Liver (tissue), 3 donors: Measurements from ENCODE around the gene MDM2.
"Not testable (repeated sequence)": the region's sequence is repeated elsewhere in the genome, so short reads cannot be mapped to it uniquely, and the experiment has no call there.

Source experiments
- CTCF ChIP-seq: fragments of 150-350 bp; IDR thresholded peaks from 2 replicates; pipeline ENCODE4 v1.5.1; 2017; ENCODE audit warnings: improper control_type of control experiment, low read depth, low read length; ENCODE audit not compliant: missing input control
- JUND ChIP-seq, 2 donors: IDR thresholded peaks; 2 replicates each; pipeline ENCODE4 v1.6.1; 2016; ENCODE audit warnings: antibody characterized with exemption in 2 of 2
- MAX ChIP-seq: IDR thresholded peaks from 2 replicates; pipeline ENCODE4 v1.6.1; 2016; ENCODE audit warnings: antibody characterized with exemption
- NR2F2 ChIP-seq: IDR thresholded peaks from 2 replicates; pipeline ENCODE4 v1.6.1; 2016; ENCODE audit warnings: antibody characterized with exemption
- REST ChIP-seq: IDR thresholded peaks from 2 replicates; pipeline ENCODE4 v1.6.1; 2016; ENCODE audit warnings: antibody characterized with exemption, mild to moderate bottlenecking
- TAF1 ChIP-seq: conservative IDR thresholded peaks from 2 replicates; pipeline ENCODE4 v1.6.1; 2016; ENCODE audit warnings: antibody characterized with exemption, mild to moderate bottlenecking
- donor health status: healthy.
- donor health status: healthy.

GRCh38 chr12:68810027-68810389 lies 2.0 kb downstream of the MDM2 start:
- TF ChIP-seq CTCF; MAX; NR2F2; JUND (IDR thresholded peaks at IDR 0.05); TAF1; REST: not testable (repeated sequence)
